ENCODE results near the gene NUCB1. TPM values are rescaled to one million over a fixed set of nuclear protein-coding genes. Genes with fewer than 3 reads are reported as not detected.
A peak's percentile ranks its signal among the peaks of the same experiment; 100 is the strongest.

NUCB1 gene
- total RNA-seq, 1 donor from 2014 or later, result 310 TPM

DNA sequence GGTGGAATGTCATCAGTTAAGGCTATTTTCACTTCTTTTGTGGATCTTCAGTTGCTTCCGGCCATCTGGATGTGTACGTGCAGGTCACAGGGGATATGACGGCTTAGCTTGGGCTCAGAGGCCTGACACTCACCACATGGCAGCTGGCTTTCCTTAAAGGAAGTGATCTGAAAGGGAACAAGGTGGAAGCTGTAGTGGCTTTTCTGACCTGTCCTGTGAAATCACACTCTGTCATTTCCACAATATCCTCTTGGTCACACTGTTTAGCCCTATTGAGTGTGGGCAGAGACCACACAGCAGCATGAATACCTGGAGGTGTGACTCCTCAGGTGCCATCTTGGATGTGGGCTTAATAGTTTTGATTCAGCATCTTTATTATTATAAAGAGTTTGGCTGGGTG is 50.0 kb downstream of the NUCB1 start:
- Histone ChIP-seq H3K4me3 (no peak overlapping the region), H3K27me3 (ENCODE audit: low read depth) (no peaks in the 10 kb centered on the region), H3K36me3 (no peaks in the 10 kb centered on the region), H3K27ac (no peak overlapping the region), H3K4me1 (peaks cover 6% of the 10 kb centered on the region), H3K9me3 (peaks cover 6% of the 10 kb centered on the region)
- intact Hi-C loops (cut with DNase I), result no loop called here
- ATAC-seq (no peak), DNase-seq (no peak)
- TF ChIP-seq, protein P1, sequence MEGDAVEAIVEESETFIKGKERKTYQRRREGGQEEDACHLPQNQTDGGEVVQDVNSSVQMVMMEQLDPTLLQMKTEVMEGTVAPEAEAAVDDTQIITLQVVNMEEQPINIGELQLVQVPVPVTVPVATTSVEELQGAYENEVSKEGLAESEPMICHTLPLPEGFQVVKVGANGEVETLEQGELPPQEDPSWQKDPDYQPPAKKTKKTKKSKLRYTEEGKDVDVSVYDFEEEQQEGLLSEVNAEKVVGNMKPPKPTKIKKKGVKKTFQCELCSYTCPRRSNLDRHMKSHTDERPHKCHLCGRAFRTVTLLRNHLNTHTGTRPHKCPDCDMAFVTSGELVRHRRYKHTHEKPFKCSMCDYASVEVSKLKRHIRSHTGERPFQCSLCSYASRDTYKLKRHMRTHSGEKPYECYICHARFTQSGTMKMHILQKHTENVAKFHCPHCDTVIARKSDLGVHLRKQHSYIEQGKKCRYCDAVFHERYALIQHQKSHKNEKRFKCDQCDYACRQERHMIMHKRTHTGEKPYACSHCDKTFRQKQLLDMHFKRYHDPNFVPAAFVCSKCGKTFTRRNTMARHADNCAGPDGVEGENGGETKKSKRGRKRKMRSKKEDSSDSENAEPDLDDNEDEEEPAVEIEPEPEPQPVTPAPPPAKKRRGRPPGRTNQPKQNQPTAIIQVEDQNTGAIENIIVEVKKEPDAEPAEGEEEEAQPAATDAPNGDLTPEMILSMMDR (IDR thresholded peaks at IDR 0.05), result no peak

DNA sequence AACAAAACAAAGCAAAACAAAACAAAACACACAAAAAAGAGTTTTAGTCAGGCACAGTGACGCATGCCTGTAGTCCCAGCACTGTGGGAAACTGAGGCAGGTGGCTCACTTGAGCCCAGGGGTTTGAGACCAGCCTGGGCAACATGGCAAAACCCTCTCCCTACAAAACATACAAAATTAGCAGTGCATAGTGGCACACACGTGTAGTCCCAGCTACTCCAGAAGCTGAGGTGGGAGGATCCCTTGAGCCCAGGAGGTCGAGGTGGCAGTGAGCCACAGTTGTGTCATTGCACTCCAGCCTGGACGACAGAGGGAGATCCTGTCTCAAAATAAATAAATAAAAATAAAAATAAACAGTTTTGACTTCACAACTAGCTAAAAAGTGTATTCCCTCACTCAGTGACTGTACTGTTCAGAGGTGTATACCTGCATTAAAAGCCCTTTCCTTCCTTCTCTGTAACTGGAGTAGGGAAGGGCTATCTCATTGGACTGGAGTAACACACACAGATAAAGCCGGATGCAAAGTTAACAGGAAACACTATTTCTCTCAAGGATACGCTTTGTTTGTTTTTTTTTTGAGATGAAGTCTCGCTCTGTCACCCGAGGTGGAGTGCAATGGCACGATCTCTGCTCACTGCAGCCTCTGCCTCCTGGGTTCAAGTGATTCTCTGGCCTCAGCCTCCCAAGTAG is 50.9 kb downstream of the NUCB1 start:
- ATAC-seq (no peak), DNase-seq (no peak)
- Histone ChIP-seq H3K4me3 (no peak overlapping the region), H3K9me3 (peaks cover 6% of the 10 kb centered on the region), H3K27ac (no peak overlapping the region), H3K4me1 (peaks cover 14% of the 10 kb centered on the region), H3K27me3 (ENCODE audit: low read depth) (no peaks in the 10 kb centered on the region), H3K36me3 (peaks cover under 1% of the 10 kb centered on the region)
- intact Hi-C loops (cut with DNase I), result no loop called here
- TF ChIP-seq, protein P1 (IDR thresholded peaks at IDR 0.05), result no peak

DNA sequence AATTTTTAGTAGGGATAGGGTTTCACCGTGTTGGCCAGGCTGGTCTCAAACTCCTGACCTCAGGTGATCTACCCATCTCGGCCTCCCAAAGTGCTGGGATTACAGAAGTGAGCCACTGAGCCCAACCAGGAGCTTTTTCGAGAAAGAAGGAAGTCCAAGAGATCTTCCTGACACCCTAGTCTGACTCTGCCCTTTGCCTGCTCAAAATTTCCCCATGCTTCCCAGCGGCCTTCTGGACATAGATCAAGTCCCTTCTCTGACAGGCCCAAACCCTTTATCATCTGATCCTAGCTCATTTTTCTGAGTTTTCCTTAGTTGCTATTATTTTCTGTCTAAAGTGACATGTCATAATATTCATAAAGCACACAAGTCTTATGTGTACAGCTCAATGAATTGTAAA is 53.0 kb downstream of the NUCB1 start:
- H3K9me3 ChIP-seq, result no peaks in the 10 kb centered on the region
- no peak overlapping the region for H3K27ac ChIP-seq
- no peak for ATAC-seq
- no peak overlapping the region for H3K4me3 ChIP-seq
- TF ChIP-seq, protein P1 (IDR thresholded peaks at IDR 0.05), result no peak
- H3K27me3 ChIP-seq (ENCODE audit: low read depth), result no peaks in the 10 kb centered on the region
- H3K4me1 ChIP-seq, result peaks cover 18% of the 10 kb centered on the region
- intact Hi-C loops (cut with DNase I), result no loop called here
- peaks cover 11% of the 10 kb centered on the region for H3K36me3 ChIP-seq
- no peak for DNase-seq

DNA sequence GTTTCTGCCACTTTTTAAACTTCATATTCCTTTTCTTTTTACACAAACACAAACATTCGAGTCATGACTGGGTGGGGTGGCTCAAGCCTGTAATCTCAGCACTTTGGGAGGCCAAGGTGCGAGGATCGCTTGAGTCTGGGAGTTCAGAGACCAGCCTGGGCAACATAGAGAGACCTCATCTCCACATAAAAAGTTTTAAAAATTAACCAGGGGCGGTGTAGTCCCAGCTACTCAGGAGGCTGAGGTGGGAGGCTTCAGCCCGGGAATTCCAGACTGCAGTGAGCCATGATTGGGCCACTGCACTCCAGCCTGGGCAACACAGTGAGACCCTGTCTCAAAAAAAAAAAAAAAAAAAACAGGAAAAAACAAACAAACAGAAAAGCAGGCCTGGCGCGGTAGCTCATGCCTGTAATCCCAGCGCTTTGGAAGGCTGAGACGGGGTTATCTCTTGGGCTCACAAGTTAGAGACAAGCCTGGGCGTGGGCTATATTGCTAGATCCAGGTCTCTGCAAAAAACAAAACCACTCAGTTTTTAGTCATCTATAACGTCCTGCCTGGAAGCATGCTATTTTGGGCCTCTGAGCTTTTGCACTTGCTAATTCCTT is 54.0 kb downstream of the NUCB1 start:
- Histone ChIP-seq H3K36me3 (peaks cover 11% of the 10 kb centered on the region), H3K9me3 (no peaks in the 10 kb centered on the region), H3K4me1 (peaks cover 18% of the 10 kb centered on the region), H3K27me3 (ENCODE audit: low read depth) (no peaks in the 10 kb centered on the region), H3K27ac (peak overlapping the region; percentile 92), H3K4me3 (peak overlapping the region; percentile 100)
- ATAC-seq (no peak), DNase-seq (no peak)
- TF ChIP-seq, protein P1 (IDR thresholded peaks at IDR 0.05), result no peak
- intact Hi-C loops (cut with DNase I), result no loop called here

DNA sequence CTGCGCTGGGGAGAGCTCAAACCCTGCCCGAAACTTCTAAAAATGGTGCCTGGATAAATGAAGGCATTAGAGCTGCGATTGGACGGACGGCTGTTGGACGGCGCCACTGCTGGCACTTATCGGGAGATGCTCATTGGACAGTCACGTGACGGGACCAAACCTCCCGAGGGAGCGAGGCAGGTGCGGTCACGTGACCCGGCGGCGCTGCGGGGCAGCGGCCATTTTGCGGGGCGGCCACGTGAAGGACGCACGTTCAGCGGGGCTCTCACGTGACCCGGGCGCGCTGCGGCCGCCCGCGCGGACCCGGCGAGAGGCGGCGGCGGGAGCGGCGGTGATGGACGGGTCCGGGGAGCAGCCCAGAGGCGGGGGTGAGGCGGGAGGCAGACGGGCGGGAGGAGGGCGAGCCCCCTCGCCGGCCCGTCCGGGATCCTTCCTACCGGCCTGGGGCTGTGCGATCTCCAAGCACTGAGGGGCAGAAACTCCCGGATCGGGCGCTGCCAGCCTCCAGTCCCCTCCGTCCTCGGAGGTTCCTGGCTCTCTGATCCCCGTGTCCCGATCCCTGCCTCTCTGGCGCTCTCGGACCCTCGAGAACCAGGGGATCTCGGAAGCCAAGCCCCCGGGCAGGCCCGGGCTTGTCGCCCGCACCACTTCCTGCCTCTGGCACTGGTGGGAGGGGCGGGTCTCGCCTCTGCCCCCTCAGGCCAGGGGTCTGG is 54.6 kb downstream of the NUCB1 start, which contains the start of gene BAX:
BAX (plus strand) TSS at position 281 of the 713 bp plus-strand sequence; CDS start at position 335, 54 bp downstream.
- no peaks in the 10 kb centered on the region for H3K9me3 ChIP-seq
- peaks cover 11% of the 10 kb centered on the region for H3K36me3 ChIP-seq
- no peaks in the 10 kb centered on the region for H3K27me3 ChIP-seq (ENCODE audit: low read depth)
- intact Hi-C loops (cut with DNase I), result no loop called here
- H3K27ac ChIP-seq, result peak within 1 kb of the TSS; percentile 92
- ATAC-seq, result peak; percentile 95 to 97
- DNase-seq, result peak; percentile 98
- H3K4me3 ChIP-seq, result peak within 1 kb of the TSS; percentile 100
- TF ChIP-seq, protein P1 (IDR thresholded peaks at IDR 0.05), result no peak
- peaks cover 18% of the 10 kb centered on the region for H3K4me1 ChIP-seq
